Activated naive CD4-positive, alpha-beta T cell (primary cell): Measurements from ENCODE around the gene HTR7.

Experiments
- DNase-seq, 4 experiments: peaks; one replicate each; lab custom pipeline; 2025; lab: John Stamatoyannopoulos, UW

Gene HTR7

DNA sequence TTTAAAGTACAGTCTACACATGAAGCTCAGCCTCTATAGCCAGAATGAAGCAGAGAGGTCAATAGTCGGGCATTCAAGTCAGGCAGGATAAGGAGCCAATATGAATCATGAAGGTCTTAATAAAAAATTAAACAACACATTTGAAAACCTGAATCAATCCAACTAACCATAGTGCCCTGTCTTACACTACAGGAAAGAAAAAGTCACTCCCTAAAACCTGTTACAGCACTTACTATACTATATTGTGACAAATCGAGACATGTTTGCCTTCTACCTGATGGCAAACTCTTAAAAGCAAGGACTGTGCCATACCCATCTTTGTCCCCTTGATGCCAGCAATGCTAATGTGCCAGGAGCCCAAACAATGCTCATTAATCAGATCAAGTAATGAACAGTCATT, 117.6 kb downstream of the HTR7 start:
- DNase-seq: no peak

DNA sequence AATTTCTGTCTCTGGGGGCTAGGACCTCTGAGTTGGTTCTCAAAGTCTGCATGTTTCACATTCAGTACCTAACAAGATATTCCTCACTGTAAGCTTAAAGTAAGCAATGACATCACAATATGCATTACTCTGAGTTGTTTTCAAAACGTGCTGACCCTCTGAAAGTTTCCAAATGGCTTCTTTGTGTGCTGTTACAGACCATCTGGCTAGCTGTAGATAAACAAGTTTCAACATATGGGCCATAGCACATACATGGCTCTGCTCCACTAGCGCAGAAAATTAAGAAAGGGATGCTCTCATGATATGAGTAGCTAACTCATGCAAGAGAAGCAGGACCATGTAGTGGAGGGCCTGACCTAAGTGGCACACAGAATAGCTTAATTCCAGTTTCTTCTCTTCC, 119.0 kb downstream of the HTR7 start:
- DNase-seq: no peak

DNA sequence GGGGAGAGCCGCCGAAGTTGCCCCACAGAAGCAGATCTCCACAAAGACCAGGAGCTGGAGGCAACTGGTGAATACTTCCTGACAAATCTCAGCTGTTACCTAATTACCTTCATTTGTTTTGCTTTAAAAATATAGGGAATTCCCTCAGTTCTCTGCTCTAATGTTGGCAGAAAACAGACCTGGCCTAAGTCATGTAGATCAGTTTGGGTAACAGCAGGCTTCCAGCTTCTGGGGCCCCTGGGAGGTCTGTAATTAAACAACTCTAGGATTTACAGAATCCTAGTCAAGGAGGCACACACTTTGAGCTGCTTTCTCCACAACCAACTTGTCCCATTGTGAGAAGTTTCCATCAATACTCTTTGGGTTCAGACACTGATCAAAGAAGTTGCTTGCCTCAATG, 123.4 kb downstream of the HTR7 start:
- DNase-seq: no peak

DNA sequence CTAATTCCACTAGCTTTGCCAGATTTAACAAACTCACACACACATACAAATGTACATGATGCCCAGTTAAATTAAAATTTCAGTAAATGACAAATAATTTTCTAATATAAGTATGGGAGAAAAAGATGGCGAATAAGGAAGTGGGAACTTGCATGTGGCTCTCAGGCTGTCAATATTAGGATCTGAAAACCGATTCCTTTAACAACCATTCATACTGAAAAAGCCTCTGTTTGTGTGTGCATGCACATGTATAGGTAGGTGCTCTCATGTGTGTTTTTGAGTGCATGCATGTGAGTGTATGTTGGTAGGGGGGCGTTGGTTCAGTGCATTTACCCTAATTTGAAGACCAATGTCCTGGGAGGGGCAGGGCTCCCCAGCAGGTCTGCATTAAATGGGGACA, 125.3 kb downstream of the HTR7 start:
- DNase-seq: no peak

DNA sequence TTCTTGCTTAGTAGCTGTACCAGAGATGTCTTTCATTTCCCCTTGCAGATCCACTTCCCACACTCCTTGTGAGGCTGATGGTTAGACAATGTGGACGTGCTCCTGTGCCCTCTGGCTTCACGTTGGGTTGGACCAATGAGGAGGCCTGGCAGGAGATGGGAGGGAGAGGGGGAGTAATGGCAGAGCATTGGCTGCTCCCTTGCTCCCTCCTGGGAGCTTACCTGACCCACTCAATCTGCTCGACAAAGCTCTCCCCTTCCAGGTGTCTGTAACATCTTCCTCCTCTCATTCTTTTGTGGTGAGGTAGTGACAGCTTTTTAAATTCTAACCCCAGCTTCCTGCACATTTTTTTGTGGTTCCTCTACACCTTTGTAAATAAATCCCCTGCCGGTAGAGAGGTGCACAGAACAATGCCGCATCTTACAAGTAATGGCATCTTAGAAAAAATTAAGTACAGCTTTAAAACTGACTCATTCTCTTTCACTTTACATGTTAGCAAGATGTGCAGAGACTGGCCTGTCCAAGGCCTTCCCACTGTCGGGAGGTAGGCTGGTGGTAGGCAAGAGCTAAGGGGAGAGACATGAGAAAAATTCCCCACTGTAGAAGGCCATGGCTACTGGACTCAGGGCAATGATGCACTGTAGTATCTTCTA, 134.3 kb downstream of the HTR7 start:
- DNase-seq: no peak

DNA sequence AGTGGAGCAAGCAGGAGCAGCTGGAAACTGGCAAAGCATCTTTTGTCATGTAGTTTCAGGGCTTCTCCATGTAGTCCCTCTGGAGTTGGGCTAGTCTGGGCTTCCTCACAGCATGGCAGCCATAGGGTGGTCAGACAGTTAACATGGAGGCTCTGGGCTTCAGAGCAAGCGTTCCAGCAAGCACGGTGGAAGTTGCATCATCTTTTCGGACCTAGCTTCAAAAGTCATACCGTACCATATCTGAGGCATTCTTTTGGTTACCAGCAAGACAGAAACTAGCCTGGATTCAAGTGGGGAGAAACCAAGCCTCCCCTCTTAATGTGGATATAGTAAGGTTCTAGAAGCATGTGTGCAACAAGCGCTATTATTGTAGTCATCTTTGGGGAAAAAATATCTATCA, 135.0 kb downstream of the HTR7 start:
- no peak for DNase-seq

DNA sequence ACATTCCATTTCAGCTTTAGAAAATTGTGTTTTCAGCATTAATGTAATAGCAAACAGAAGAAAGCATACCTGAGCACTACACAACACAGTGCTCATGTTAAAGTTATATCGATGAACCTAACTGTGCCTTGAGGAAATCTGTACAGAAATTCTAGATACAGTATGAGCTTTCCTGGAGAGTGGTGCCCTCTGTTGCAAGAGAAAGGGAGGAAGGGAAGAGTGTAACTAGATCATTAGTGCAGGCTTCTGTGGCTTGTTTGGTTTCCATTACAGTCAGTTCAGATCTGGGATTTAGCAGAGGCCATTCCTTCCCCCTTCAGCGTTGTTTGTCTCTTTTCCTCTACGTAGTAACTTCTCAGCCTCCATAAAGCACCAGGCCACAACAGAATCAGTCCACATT, 139.7 kb downstream of the HTR7 start:
- no peak for DNase-seq

DNA sequence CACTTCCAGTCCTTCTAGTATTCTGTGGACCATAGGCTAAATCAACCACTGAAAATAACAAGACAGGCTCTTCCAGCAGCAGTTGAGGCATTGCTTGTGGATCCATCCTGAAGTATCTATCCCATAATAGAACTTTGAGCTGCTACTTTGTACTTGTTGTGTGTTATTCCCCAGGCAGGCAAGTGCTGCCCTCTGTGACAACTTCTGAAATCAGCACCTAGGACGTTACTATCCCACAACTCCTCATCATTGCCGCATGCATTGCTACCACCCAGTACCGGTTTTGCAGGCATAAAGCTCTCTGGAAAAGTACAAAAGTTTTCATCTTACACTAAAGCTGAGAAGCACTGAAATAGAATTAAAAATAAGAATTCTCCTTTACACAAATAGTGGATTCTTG, 145.3 kb downstream of the HTR7 start:
- no peak for DNase-seq

DNA sequence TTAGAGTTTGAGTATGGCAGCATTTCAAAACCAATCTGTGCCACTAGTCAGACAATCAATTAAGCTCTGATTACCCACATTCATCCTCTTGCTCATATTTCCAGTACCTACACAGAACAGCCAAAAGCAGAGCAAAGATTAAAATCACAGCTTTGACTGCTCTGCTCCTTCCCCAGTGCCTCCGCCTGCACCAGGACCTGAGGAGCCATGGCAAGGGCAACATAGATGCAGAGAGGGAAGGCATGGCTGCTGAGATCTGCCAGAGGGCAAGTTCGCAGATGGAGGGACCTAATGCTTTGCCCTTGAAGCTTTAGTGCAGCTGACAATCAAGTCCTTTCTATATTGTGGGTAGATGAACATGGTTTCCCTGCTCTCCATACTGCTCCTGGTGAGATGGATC, 148.1 kb downstream of the HTR7 start:
- DNase-seq: no peak

DNA sequence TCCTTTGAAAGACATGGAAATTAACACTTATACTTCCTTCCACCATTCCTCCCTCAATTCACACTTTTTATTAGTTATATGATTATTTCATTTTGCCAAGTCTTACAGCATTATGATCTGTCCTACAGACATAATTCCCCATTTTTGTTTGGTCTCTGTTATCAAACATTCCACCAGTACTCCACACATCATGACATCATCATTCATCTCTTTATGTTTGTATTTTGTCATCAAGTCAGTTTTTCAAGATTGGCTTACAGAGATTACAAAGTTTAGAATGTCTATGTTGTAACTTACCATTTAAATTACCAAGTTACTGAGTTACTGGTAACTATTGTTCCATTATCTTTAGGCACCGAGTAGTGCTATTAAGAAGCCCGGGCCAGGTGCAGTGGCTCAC, 150.2 kb downstream of the HTR7 start:
- no peak for DNase-seq

DNA sequence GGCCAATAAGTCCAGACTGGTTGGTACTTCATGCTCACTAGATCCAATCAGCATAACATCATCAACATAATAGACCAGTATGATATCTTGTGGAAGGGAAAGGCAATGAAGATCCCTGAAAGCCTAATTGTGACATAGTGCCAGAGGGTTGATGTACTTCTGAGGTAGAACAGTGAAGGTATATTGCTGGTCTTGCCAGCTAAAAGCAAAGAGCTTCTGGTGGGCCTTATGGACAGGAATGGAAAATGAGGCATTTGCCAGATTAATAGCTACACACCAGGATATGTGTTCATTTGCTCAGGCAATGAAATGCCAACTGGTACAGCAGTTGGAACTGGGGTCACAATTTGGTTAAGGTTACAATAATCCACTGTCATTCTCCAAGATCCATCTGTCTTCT, 156.4 kb downstream of the HTR7 start:
- DNase-seq: no peak

DNA sequence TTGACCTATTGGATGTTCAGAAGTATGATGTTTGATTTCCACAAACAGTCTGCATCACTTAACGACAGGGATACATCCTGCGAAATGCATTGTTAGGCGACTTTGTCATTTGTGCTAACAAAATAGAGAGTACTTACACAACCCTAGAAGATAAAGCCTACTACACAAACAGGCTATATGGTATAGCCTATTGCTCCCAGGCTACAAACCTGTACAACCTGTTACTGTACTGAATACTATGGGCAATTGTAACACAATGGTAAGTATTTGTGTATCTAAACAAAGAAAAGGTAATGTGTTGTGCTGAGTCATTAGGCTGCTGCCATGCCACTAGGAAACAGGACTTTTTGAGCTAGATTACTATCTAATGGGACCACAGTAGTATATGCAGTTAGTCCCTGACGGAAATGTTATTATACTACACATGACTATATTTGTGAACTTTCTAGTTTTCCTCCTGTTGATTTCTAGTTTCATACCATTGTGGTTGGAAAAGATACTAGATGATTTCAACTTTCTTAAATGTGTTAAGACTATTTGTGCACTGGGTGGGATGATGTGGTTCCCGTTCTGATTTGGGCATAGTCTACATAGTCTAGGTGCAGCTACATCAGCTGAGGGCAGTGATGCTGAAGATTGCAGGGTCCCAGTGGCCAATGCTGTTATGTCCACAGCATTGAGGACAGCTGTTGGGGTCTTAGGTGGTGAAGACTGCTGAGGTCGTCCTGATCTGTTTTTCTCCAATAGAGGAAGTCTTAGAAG, 161.7 kb downstream of the HTR7 start:
- no peak for DNase-seq
